Upper lobe of left lung (tissue), 4 donors: ENCODE data around the gene MMP20.

Source experiments
- CTCF ChIP-seq, 6 experiments: fragments of 450-650 bp in 4 of 6; fragments of 200-600 bp in 2 of 6; sonication (generic) in 2 of 6; IDR thresholded peaks; one replicate each; pipeline ENCODE4 v1.5.1; 2016 to 2019; ENCODE audit warnings: antibody characterized with exemption in 6 of 6
- POLR2A ChIP-seq, 4 donors: fragments of 450-650 bp; IDR thresholded peaks; one replicate each; pipeline ENCODE4 v1.5.1; 2016 to 2017; ENCODE audit warnings: antibody characterized with exemption in 4 of 4, mild to moderate bottlenecking in 2 of 4
- POLR2AphosphoS5 ChIP-seq, 2 donors: sonication (generic); formaldehyde crosslinking; IDR thresholded peaks; one replicate each; pipeline ENCODE4 v1.5.1; 2017; ENCODE audit warnings: antibody characterized with exemption in 2 of 2

GRCh38 chr11:102566112-102566511, 59.0 kb downstream of the MMP20 start:
- TF ChIP-seq CTCF (IDR thresholded peaks at IDR 0.05), result no peak
- TF ChIP-seq POLR2AphosphoS5 (IDR thresholded peaks at IDR 0.05), result no peak
- no peak for TF ChIP-seq POLR2A (IDR thresholded peaks at IDR 0.05)
